NCI-H2196 (cell line): ENCODE measurements around the gene MIGA1.
A peak's percentile ranks its signal among the peaks of the same experiment; 100 is the strongest.

Source experiments
- DNase-seq: peaks from one replicate; lab custom pipeline; 2025; ENCODE audit not compliant: unreplicated experiment; lab: John Stamatoyannopoulos, UW

MIGA1 gene

DNA sequence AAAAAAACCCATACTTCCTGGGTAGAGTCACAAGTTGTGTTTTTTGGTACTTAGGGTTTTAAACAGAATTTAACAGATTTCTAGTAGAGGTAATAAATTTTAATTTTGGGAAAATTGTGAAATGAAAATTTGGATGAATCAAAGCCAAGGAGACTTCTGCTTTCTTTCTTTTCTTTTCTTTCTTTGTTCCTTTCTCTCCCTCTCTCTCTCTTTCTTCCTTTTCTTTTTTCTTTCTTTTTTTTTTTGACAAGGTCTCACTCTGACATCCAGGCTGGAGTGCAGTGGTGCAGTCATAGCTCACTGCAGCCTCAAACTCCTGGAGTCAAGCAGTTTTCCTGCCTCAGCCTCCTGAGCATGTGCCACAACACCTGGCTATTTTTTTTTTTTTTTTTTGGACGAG, 62.1 kb downstream of the MIGA1 start:
- no peak for DNase-seq

DNA sequence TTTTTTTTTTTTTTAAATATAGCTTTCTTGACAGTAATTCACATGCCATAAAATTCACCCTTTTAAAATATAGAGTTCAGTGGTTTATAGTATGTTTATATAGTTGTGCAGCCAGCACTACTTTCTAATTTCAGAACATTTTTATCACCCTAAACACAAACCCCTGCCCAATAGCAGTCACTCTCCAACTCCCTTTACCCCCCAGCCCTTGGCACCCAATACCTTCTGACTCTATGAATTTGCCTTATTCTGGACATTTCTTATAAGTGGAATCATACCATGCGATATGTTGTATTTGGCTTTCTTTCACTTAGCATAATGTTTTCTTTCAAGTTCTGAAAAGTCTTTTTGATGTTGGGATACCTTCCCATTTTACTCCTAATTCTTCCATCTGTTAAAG, 66.5 kb downstream of the MIGA1 start:
- no peak for DNase-seq

DNA sequence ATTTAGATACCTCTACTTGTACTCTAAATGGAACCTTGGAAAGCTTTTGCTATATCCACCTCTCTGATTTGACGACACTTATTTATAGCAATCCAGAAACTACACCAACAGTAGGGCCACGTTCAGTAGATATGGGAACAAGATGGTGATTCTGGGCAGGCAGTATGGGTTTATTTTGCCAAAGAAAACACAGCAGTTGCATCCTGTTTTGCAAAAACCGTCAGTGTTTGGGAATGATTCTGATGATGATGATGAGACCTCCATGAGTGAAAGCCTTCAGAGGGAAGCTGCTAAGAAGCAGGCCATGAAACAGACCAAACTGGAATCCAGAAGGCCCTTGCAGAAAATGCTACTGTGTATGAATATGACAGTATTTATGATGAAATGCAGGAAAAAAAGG, 67.5 kb downstream of the MIGA1 start:
- DNase-seq = no peak

DNA sequence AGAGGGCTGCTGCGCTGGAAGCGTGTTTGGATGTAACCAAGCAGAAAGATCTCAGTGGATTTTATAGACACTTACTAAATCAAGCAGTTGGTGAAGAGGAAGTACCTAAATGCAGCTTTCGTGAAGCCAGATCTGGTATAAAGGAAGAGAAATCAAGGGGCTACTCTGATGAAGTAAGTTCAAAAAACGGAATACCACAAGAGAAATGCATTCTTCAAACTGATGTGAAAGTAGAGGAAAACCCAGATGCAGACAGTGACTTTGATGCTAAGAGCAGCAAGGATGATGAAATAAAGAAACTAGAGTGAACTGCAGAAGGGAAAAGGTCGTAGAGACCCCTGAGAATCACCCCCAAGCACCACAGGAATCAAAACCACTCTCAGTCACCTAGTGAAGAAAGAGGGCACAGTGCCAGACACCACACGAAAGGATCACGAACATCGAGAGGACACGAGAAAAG, 68.2 kb downstream of the MIGA1 start:
- DNase-seq = no peak

DNA sequence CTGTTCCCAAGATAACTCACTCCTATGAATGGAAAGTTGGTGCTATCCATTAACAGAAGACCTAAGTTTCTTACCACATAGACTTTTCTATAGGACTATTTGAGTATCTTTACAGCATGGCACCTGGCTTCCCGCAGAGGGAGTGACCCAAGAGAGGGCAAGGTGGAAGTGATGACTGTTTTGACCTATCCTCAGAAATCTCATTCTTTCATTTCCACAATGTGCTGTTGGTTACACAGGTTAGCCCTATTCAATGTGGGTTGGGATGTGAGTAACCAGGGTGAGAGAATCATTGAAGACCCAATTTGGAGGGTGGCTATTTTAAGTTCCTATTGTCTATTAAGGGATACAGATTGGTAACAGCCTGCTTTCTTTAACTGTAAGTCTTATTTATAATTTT, 70.6 kb downstream of the MIGA1 start:
- DNase-seq = no peak

DNA sequence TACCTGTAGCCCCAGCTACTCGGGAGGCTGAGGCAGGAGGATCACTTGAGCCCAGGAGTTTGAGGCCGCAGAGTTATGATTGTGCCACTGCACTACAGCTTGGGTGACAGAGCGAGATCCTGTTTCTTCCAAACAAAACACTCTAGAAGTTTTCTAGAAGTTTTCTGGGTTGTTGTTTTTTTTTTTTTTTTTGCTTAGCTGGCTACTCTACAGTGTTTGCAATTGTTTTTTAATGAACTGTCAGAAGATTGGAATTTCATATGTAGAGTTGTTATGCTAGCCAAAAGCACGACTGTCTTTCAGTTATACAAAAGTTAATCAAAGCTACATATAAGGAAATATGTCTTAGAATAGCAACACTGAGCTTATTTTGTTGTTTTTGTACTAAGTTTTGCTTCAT, 78.1 kb downstream of the MIGA1 start:
- DNase-seq = no peak

DNA sequence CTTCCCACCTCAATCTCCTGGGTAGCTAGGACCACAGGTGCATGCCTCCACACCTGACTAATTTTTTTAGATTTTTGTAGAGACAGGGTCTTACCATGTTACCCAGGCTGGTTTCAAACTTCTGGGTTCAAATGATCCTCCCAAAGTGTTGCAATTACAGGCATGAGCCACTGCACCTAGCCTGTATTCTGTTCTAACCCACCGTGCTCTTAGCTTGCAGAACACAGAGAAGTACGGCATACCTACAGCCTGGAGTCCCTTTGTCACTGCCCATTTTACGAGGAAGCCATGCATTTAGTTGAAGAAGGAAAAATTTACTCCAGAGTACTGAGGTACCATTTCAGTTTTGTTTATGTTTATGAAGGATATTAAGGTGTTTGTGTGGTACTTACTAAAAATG, 79.3 kb downstream of the MIGA1 start:
- DNase-seq = no peak

DNA sequence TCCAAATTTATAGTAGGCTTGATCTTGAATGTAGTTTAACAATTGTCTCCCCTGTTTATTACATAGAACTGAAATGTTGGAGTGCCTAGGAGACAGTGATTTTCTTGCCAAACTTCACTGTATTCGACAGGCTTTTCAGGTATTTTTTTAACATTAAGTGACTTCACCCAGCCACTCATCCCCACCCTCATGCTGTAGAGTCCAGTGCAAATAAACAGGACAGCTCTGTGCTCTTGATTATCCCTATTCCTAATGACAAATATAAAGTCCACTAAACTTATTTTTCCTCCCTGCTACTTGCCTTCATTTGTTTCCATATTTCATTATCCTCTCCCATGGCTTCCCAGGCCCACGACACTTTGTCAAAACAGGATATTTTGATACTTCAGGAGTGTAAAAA, 79.8 kb downstream of the MIGA1 start:
- DNase-seq = no peak

DNA sequence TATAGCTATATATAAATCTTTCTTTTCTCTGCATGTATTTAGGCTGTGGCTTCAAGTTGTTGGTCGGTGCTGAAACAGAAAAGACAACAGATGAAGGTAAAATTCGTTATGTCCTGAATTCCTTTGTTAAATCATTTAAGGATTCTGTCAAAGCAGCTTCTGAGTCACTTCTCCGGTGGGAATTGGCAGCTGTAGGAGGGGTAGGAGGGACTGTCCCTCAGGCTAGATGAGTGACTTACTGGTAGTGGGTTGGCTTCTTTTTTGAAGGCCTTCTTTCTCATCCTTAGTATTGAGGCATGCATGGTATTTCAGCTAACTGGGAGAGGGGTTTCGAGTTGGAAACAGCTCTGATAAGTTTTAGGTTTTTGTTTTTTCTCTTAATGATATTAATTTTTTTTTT, 86.8 kb downstream of the MIGA1 start:
- no peak for DNase-seq

DNA sequence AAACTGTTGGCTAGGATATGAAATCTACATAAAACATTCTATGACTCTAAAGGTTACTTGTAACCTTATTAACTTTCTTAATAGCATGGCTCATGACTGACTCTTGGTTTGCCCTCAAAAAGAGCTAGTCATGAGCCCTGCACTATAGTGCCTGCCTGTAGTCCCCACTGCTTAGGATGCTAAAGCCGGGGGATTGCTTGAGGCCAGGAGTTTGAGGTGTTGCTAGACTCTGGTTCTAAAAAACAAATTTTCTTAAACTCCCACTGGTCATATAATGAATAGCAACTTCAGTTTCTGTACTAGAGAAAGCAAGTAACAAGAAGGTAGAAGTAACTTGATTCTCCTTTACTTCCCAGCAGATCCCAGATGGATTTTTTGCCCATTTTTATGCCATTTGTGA, 93.2 kb downstream of the MIGA1 start:
- DNase-seq = no peak

DNA sequence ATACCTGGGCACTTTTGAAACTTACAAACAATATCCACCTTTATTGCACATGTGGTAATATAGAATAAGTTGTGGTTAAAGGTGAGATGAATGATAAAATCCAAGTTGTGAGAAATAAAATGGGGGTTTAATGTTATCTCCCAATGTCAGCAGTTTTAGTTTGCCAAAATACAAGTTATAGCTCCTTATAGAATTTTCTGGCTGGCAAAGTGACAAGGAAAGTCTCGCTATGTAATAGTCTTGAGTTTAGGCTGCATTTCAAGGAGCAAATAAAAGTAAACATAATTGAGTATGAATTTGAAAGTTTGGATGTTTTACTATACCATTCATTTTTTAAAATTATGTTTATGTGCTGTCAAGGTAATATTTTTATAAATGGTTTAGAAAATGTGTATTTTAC, 94.0 kb downstream of the MIGA1 start:
- DNase-seq = no peak

DNA sequence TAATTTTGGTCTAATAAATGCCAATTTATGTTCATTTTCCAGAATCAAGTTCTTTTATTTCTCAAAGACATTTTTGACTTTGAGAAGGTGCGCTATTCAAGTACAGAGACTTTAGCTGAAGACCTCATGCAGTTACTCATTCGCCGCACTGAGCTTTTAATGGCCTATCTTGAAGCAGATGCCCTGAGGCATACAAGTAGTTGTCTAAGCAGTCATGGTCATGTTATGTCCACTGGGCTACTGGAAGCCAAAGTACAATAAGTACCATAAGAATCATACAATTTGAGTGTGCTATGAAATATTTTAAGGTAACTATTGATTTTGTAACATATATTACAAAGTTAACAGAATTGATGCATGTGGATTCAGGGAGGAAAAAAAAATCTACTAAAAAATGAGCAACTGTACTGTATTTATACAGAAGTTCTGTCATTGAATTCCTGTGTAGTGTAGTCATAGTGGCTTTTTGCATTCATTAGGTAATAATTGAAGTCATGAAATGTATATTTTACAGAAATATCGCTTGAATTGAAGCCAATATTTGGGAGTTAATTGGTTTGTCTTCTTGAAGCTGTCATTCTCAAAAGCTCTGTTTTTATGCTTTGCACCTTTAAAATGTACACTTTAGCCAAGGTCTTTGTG, 95.5 kb downstream of the MIGA1 start:
- DNase-seq = no peak

DNA sequence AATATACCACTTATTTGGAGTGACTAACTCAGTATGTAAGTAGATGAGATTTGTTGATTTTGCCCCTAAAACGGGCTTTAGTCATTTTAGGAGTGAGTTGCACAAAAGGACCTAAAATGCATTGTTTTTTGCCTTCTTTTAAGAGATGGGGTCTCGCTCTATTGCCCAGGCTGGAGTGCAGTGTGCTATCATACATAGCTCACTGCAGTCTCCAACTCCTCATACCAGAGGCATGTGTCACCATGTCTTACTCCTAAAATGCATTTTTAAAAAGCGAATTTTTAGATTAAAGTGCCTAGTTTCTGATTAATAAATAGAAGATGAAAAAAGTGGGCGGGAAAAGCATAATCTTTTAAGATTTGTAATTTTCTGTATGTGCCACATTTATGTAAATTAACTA, 97.4 kb downstream of the MIGA1 start:
- DNase-seq = no peak

DNA sequence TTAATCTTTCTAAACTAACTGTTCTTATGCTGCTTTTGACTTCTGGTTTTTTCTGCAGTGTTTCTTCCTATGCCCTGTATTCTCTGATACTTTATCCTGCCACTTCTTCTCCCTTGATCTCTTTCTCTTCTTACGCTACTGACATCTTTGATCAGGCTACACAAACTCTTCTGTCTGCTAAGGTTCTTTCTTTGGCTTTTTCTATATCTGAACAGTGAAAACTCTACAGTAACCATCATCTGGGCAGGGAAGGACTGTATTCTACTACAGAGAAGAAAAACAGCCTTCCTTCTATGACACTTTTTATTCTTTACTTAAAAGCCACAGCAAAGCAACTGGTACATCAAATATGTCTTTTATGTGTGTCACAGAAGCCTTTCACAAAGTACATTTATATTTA, 101.6 kb downstream of the MIGA1 start:
- no peak for DNase-seq

DNA sequence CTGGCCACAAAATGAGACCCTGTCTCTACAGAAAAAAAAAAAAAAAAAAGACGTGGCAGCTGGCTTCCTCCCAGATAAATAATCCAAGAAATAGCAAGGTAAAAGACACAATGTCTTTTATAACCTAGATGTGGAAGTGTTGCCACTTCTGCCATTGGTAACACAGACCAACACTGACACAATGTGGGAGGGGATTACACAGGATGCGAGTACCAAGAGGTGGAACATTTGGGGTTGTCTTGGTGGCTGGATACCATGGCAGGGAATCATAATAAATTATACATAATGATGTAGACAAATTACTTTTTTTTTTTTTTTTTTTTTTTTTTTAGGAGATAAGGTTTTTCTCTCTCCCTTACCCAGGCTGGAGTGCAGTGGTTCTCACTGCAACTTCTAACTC, 103.0 kb downstream of the MIGA1 start:
- DNase-seq = no peak

DNA sequence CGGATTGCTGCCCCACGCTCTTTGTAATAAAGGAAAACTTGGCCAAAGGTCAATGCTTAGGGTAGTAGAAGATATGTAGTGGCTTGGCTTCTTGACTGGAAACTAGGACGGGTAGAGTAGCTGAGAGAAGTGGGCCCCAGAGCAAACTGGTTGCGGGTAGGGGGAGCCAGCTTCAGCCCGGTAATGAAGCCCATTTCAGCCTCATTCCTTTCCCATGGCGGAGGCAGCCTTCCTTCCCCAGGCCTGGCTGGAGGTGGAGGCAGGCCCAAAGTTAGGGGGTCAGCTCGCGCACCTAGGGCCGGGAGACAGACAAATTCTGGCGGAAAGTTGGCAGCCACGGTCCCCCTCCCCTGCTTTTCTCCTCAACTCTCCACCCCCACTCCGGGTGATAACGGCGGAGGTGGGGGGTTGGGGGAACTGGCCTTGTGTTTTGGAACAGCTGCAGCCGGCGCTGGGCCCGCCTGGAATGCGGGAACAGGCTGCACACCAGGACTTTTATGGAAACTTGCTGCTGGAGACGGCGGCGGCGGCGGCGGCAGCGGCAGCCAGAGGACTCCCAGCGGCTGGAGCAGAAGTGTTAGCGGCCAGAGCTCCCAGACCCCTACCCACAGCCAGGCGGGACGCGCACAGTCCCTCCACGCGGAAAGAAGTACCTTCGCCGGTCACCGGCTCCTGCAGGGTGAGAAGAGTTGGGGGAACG, 108.8 kb downstream of the MIGA1 start, which contains the start of gene NEXN:
Gene NEXN (plus strand): TSS at position 544 of the 700 bp plus-strand sequence. CDS start 27,483 bp downstream, outside the sequence.
- no peak for DNase-seq

DNA sequence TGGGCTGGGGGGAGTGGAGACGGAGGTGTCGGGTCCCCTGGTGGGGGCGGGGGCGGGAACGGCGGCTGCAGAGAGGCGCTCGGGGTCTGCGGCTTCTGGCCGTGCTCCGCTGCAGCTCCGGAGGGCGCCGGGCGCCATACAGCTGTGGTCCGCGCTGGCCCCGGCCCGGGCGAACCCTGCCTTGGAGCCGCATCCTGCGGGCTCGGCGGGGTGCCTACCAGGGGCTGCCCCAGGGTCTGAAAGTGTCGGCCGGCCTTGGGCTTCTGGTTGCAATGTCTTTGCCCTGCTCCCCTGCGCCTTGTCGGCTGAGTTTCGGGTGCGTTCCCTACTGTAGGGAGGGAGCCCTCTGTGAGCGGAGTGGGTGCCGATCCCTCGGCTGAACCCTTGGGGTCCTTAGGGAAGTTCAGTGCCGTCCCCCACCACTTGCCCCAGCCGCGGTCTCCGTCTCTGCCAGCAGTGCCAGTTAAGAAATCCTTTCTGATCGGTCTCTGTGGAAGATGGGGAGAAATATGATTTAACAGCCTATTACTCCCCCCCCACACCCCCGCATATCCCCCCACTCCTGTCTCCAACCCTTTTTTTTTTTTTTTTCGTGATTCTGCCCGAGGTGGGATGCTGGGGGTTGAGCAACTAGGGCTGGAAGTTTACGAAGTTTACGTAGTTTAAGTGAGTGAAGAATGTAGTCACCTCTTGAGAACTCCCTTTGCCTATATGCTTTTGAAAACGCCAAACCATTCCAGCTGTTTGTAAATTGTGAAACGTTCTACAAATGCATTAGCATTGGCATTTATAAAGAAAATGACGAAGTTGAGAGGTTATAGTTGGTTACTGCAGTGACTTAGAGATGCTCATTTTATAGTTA, 109.6 kb downstream of the MIGA1 start:
- DNase-seq = no peak

DNA sequence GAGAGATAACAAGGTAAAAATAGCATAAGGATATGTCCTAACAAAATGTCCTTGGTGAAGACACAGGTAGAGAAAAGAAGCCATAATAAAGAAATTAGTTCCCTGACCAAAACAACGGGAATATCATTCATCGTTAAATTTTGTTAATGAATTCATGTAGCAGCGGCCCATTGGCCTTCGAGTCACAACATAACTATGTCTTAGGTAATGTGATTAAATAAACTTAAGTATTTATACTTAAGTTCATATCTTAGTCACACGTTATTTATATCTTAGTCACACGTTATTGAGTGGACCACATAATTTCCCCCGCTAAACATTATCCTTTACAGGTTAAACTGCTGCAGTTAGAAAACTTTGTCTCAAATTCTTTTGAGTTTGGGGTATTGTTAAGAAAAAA, 110.2 kb downstream of the MIGA1 start:
- no peak for DNase-seq

DNA sequence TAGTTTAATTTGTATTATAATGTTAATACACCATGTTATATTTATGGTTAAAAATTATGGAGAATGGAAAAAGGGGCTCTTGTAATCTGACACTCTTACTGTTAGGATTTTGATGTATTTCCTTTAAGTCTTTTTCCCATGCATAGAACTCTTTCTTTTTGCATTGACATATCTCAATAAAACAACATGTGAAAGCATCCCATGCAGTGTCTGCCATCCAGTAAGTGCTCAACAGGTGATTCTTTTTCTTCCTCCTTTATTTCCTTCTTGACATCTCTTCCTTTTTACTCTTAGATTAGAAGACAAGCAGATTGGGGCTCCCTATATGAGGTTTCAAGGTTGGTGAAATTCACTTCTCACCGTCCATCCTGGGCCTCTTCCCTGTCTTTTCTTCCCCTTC, 111.8 kb downstream of the MIGA1 start:
- no peak for DNase-seq

DNA sequence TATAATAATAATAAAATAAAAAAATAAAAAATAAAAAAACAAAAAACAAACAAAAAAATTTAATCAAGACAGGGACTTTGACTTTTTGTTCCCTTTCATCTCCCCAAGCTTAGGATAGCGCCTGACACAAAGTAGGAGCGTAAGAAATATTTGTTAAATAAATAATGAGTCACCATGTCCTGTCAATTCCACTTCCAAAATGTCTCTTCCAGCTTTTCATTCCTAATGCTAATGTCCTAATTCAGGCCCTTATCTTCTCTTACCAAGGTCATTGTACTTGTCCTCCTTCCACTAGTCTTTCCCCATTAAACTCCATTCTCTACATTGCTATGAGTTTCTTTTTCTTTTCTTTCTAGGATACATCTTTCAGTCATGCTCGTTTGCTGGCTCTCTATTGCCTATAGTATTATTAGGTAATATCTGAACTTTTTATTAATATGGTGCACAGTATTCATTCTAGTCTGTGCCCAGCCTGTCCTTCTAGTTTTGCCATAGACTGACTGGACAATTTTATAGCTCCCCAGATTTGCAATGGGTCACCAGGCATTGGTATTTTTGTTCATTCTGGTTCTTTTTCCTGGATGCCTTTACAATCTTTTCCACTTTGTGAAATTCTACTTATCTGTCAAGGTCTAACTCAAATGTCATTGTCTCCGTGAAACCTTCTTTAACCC, 120.3 kb downstream of the MIGA1 start:
- DNase-seq = no peak

DNA sequence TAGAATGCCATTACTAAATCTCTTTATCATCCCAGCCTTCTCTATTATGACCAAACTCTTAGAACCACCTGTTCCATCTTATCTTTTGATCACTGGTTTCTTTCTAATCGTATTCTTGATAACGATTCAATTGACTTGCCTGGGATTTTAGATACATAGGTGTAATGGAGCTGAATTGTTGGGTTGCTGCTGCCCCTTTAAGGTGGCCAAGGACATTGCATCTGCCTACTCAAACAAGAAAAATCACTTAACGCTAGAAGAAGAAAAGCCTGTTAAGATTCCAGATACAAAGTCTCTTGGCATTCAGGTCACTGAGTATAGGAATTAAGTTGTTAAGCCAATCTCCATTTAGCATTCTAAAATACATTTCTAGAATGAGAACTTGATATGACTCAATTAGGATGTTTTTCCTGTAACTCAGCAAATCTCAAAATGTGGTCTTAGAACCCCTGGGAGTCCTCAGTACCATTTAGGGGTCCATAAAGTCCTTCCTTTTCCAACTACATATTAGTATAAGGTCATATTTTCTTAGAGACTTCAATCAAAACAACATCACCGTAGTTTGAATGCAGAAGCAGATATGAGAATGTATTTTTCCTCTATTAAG, 121.3 kb downstream of the MIGA1 start:
- peak; percentile 12 for DNase-seq
